Nephron (organoid): ENCODE data around the gene HLA-DMB.
"Not testable (repeated sequence)": the region's sequence is repeated elsewhere in the genome, so short reads cannot be mapped to it uniquely, and the experiment has no call there.

ENCODE experiments used
- H3K27ac Mint-ChIP-seq, 3 experiments: 2 replicates each; pipeline ENCODE4 v1.8.0; 2020; ENCODE audit warnings: mixed read lengths in 3 of 3, mild to moderate bottlenecking in 2 of 3, moderate library complexity in 1 of 3
- H3K27me3 Mint-ChIP-seq: 2 replicates; pipeline ENCODE4 v1.8.0; 2021; ENCODE audit warnings: low read depth, mild to moderate bottlenecking, moderate library complexity, mixed read lengths
- H3K36me3 Mint-ChIP-seq: 2 replicates; pipeline ENCODE4 v1.8.0; 2020; ENCODE audit warnings: low read depth, mixed read lengths
- H3K4me1 Mint-ChIP-seq: 2 replicates; pipeline ENCODE4 v1.8.0; 2020; ENCODE audit warnings: mixed read lengths
- H3K4me3 Mint-ChIP-seq, 3 experiments: 2 replicates each; pipeline ENCODE4 v1.8.0; 2020; ENCODE audit warnings: mild to moderate bottlenecking in 3 of 3, mixed read lengths in 3 of 3, moderate library complexity in 2 of 3
- H3K9me3 Mint-ChIP-seq: 2 replicates; pipeline ENCODE4 v1.8.0; 2020; ENCODE audit warnings: mixed read lengths
- CTCF ChIP-seq, 3 experiments: fragments of 200-600 bp; sonication (generic); IDR thresholded peaks; one replicate each; pipeline ENCODE4 v1.5.0; 2021; ENCODE audit warnings: antibody characterized with exemption in 3 of 3; ENCODE audit not compliant: unreplicated experiment in 3 of 3

HLA-DMB gene

GRCh38 chr6:32945108-32945760 lies 4.4 kb upstream of the HLA-DMB start:
- Mint-ChIP-seq H3K27ac (peak overlapping the region; percentile 6 to 67 (median 44)), H3K27me3 (peaks cover 3% of the 10 kb centered on the region)
- TF ChIP-seq CTCF (IDR thresholded peaks at IDR 0.05; ENCODE audit: unreplicated experiment in 3 of 3), result no peak

GRCh38 chr6:32943864-32944649 lies 3.2 kb upstream of the HLA-DMB start:
- H3K27me3 Mint-ChIP-seq, result peaks cover 3% of the 10 kb centered on the region
- no peak overlapping the region for H3K4me3 Mint-ChIP-seq
- no peaks in the 10 kb centered on the region for H3K9me3 Mint-ChIP-seq
- peaks cover 20% of the 10 kb centered on the region for H3K4me1 Mint-ChIP-seq
- TF ChIP-seq CTCF (IDR thresholded peaks at IDR 0.05; ENCODE audit: unreplicated experiment in 3 of 3), result no peak
- peak overlapping the region in 2 of 3 experiments; percentile 6 to 67 for H3K27ac Mint-ChIP-seq
- H3K36me3 Mint-ChIP-seq, result no peaks in the 10 kb centered on the region

More at GRCh38 chr6:32945108-32945760, 4.4 kb upstream of the HLA-DMB start:
- H3K9me3 Mint-ChIP-seq, result no peaks in the 10 kb centered on the region
- H3K4me1 Mint-ChIP-seq, result peaks cover 20% of the 10 kb centered on the region
- no peak overlapping the region for H3K4me3 Mint-ChIP-seq
- no peaks in the 10 kb centered on the region for H3K36me3 Mint-ChIP-seq

GRCh38 chr6:32942555-32943123 lies 1.8 kb upstream of the HLA-DMB start:
- Mint-ChIP-seq H3K27ac (peak overlapping the region in 1 of 3 experiments; percentile 97), H3K4me1 (peaks cover 11% of the 10 kb centered on the region)
- not testable (repeated sequence) for H3K27me3 Mint-ChIP-seq, H3K9me3 Mint-ChIP-seq, H3K4me3 Mint-ChIP-seq, H3K36me3 Mint-ChIP-seq

GRCh38 chr6:32941214-32941768 lies 463 bp upstream of the HLA-DMB start:
- Mint-ChIP-seq H3K36me3 (no peaks in the 10 kb centered on the region), H3K9me3 (no peaks in the 10 kb centered on the region), H3K4me1 (peaks cover 12% of the 10 kb centered on the region), H3K27me3 (peaks cover 15% of the 10 kb centered on the region), H3K4me3 (peak overlapping the region in 2 of 3 experiments; percentile 80 to 83), H3K27ac (peak overlapping the region; percentile 95 to 97 (median 96))
- TF ChIP-seq CTCF (IDR thresholded peaks at IDR 0.05; ENCODE audit: unreplicated experiment in 3 of 3), result no peak

GRCh38 chr6:32938494-32938893 lies 2.3 kb downstream of the HLA-DMB start:
- no peaks in the 10 kb centered on the region for H3K36me3 Mint-ChIP-seq
- no peak overlapping the region for H3K4me3 Mint-ChIP-seq
- no peak overlapping the region for H3K27ac Mint-ChIP-seq
- peaks cover 22% of the 10 kb centered on the region for H3K27me3 Mint-ChIP-seq
- no peak for TF ChIP-seq CTCF (IDR thresholded peaks at IDR 0.05; ENCODE audit: unreplicated experiment in 3 of 3)
- H3K4me1 Mint-ChIP-seq, result peaks cover 15% of the 10 kb centered on the region
- H3K9me3 Mint-ChIP-seq, result no peaks in the 10 kb centered on the region

- peaks cover 15% of the 10 kb centered on the region for H3K4me1 Mint-ChIP-seq
- H3K27ac Mint-ChIP-seq, result peak overlapping the region in 1 of 3 experiments; percentile 83
- H3K36me3 Mint-ChIP-seq, result no peaks in the 10 kb centered on the region
- no peaks in the 10 kb centered on the region for H3K9me3 Mint-ChIP-seq
- H3K4me3 Mint-ChIP-seq, result no peak overlapping the region
- no peak for TF ChIP-seq CTCF (IDR thresholded peaks at IDR 0.05; ENCODE audit: unreplicated experiment in 3 of 3)
- peaks cover 26% of the 10 kb centered on the region for H3K27me3 Mint-ChIP-seq
Observed at GRCh38 chr6:32937230-32937633, 3.6 kb downstream of the HLA-DMB start.
